MG63 (cell line): ENCODE data around the gene TMEM134. TPM values are rescaled to one million over a fixed set of nuclear protein-coding genes. Genes with fewer than 3 reads are reported as not detected.
A peak's percentile ranks its signal among the peaks of the same experiment; 100 is the strongest.

Source experiments
- DNase-seq: peaks from one replicate; pipeline ENCODE4 v3.0.0-alpha.2; 2020
- H3K27me3 ChIP-seq: fragments of 250-450 bp; sonication (Bioruptor Pico); 2 replicates; pipeline ENCODE4 v1.5.1; 2020; ENCODE audit warnings: mild to moderate bottlenecking, moderate library complexity
- H3K36me3 ChIP-seq: fragments of 250-450 bp; sonication (Bioruptor Pico); 2 replicates; pipeline ENCODE4 v1.5.1; 2020; ENCODE audit warnings: mild to moderate bottlenecking, moderate library complexity
- H3K4me3 ChIP-seq: fragments of 250-450 bp; sonication (Bioruptor Pico); 2 replicates; pipeline ENCODE4 v1.5.1; 2020; ENCODE audit warnings: mild to moderate bottlenecking, moderate library complexity
- H3K9me3 ChIP-seq: fragments of 250-450 bp; sonication (Bioruptor Pico); 2 replicates; pipeline ENCODE4 v1.5.1; 2020; ENCODE audit warnings: mild to moderate bottlenecking, moderate library complexity
- total RNA-seq: library from RNA; depleted of rRNA; stranded (reverse); fragments of >200 nt; shearing (Covaris generic); gene quantifications from 2 replicates; pipeline ENCODE4 v1.2.3, GENCODE V29; 2014; ENCODE audit warnings: low replicate concordance

Gene TMEM134
- total RNA-seq, 1 experiment from 2014 or later, result 44.2 TPM

DNA sequence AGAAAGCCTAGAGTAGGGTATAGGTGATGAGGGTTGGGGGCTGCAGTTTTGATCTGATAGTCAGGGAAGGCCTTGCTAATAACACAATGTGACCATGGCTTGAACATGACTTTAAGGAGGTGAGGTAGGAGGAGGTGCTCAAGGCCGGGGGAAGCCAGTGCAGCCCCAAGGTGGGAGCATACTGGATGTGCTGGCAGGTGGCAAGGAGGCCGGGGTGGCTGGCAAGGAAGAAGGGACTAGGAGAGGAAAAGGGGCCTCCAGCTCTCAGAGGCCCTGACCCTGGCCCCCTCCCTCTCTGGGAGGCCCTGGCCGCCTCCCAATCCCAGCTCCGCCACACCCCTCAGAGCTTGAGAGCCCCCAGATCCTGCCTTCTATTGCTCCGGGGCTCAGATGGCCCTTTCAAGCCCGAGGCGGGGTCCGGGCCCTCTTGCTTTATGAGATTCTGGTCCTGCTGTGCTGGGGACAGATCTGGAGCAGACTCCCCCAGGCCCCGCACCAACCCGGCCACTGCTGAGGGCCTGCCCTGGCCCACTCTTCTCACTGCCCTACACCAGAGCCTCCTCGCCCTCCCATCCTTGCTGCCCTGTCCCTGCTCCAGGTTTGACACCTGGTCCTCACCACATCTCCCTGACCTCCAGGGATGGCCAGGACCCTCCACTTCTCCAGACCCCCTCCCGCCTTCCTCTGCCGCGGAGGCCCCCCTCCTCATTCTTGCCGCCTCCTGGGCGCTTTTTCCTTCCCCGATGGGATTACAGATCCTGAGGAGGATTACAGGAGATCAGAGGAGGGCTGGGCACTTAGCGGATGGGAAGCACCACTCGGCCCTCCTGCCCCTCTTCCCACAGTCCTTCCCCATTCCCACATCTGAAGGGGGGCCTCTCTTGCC, 34.3 kb upstream of the TMEM134 start:
- no peaks in the 10 kb centered on the region for H3K9me3 ChIP-seq
- H3K36me3 ChIP-seq, result peaks cover 19% of the 10 kb centered on the region
- peak overlapping the region; percentile 75 for H3K4me3 ChIP-seq
- no peaks in the 10 kb centered on the region for H3K27me3 ChIP-seq
- no peak for DNase-seq

DNA sequence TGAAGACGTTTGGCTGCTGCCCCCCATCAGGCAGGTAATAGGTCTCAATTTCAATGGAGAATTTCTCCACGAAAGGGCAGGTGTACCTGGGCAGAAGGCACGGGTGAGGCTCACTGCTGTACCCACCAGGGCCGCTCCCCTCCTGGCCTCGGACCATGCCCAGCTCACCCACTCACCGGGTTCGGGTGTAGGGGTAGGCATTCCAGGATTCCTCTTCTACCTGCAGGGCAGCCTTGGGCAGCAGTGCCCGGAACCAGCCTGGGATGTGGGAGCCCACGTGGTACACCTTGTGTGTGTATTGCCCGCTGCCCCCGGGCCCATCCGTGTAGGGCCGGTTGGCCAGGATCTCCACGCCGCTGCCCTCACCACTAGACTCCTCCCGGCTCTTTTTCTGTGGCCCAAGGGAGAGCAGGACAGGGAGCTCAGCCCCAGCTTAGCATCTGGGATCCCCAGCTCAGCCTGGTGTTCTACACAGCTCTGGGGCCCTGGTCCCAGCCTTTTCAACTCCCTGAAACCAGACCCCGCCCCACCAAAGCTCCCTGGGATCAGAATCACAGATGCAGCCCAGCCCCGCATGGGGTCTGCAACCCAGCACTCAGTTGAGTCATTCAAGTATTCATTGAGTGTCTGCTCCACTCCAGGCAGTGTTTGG, 33.4 kb upstream of the TMEM134 start:
- Histone ChIP-seq H3K9me3 (no peaks in the 10 kb centered on the region), H3K4me3 (no peak overlapping the region), H3K36me3 (peaks cover 19% of the 10 kb centered on the region), H3K27me3 (no peaks in the 10 kb centered on the region)
- no peak for DNase-seq

DNA sequence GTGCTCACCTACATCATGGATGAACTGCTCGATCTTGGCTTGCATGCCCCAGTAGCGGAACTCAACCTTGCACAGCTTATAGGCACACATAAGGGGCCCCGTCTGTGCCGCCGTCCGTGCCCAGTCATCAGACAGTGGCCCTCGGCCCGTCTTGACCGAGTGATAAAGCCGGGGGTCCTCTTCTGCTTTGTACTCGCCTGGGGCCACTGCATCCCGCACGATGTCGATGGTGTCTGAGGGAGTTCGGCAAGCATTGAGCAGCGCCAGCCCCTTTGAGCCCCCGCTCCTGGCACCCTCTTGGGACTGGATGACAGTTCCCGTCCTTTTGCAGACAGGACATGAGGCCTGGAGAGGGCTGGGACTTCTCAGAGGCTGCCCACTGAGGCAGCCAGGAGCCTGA, 32.8 kb upstream of the TMEM134 start:
- DNase-seq, result no peak
- peaks cover 13% of the 10 kb centered on the region for H3K36me3 ChIP-seq

DNA sequence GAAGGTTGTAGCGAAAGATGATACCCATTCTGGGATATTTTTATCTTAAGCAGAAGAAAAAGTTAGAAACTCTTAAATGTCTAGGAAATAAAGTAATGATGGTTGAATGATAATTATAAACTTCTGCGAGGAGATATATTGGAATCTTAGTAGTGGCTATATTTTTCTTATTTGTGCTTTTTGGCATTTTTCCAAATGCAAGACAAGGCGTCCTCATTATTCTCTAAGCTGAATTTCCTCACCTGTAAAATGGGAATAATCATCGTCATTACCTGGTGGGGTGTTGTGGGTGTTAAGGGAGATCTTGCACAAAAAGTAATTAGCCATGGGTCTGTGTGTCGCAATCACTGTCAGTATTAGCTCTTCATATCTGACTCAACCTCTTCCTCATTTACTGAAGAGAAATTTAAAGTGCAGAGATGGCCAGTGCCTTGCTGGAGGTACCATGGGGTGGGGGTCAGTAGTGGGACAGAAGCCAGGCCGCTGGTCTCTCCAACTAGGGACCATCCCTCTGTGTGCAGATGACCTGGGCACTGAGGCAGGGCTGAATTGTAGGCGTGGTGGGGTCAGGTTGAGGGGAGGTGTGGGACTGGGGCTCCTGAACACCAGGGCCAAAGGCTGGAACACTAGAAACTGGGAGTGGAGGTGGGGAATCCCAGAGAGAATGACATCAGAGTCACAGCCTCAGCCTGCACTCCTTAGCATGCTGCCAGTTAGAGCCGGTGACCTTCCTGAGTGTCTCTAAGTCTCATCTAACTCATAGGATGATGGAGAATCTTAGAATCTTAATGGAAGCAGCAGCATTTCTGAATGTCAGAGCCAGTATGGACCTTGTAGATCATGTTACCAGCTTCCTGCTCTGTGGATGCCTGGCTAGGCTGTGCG, 32.0 kb upstream of the TMEM134 start:
- Histone ChIP-seq H3K27me3 (no peaks in the 10 kb centered on the region), H3K4me3 (no peak overlapping the region), H3K9me3 (no peaks in the 10 kb centered on the region), H3K36me3 (peaks cover 7% of the 10 kb centered on the region)
- no peak for DNase-seq

More for the DNA sequence above, 32.8 kb upstream of the TMEM134 start:
- no peaks in the 10 kb centered on the region for H3K9me3 ChIP-seq
- no peaks in the 10 kb centered on the region for H3K27me3 ChIP-seq
- H3K4me3 ChIP-seq, result no peak overlapping the region

DNA sequence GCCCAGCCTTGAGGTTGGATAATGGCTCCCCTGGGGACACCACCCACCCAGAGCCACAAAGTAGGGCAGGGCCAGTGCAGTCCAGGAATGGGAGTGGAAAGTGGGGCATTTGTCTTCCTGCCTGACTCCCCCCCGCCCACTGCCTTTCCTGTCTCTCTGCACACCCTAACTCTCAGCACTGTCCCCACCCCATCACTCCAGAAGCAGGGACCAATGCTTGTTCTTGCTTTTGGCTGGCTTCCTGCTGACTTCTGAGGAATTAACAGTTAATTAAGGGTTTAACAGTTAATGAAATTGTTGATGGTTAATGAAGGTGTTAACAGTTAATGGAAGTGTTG, 31.4 kb upstream of the TMEM134 start:
- DNase-seq, result no peak
- no peaks in the 10 kb centered on the region for H3K9me3 ChIP-seq
- no peaks in the 10 kb centered on the region for H3K27me3 ChIP-seq
- no peak overlapping the region for H3K4me3 ChIP-seq
- peaks cover 7% of the 10 kb centered on the region for H3K36me3 ChIP-seq

DNA sequence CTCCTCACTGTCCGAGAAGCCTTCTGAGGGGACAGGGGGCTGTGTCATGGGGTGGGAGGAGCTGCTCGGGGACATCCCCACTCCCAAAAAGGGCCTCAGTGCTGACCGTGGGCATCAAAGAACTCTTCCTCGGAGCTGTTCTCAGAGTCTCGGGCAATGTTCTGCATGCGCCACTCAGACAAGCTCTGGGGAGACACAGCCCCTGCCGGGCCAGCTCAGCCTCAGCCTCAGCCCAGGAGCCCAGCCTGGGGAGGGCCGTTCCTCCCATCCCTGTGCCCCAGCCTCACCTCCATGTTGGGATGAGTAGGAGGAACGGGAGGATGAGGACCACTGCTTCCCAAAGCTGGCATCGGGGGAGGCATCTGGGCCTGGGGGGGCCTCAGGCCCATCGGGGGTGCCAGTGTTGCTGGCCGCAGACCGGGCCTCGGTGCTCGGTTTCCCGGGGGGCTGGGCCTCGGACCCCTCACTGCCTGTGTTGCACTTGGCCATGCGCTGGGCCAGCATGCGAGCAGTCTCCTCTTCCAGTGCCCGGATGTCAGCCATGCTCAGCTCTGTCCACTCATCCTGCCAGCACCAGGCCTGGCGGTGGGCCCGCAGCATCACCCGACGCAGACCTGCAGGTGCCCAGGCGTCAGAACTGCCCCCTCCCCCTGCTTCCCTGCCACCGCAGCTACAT, 30.9 kb upstream of the TMEM134 start:
- H3K27me3 ChIP-seq, result no peaks in the 10 kb centered on the region
- H3K9me3 ChIP-seq, result no peaks in the 10 kb centered on the region
- DNase-seq, result no peak
- H3K4me3 ChIP-seq, result no peak overlapping the region
- H3K36me3 ChIP-seq, result peaks cover 7% of the 10 kb centered on the region

DNA sequence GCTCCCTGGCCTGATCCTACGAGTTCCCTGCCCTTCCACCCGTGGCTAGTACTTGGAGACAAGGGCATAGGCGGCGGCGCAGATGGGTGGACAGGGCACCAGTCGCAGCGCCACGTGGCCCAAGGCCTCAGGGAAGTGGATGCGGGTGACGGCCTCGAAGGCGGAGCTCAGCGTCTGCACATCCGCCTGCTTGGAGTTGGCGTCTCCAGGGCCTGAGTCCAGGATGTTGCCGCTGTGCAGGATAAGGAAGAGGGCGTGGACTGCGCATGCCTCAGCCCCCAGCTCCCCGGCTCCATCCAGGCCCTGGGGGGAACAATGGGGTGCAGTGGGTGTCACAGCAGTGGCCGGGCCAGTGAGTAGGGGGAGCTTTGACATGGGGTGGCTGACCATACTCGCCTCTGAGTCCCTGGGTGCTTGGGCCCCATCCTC, 29.5 kb upstream of the TMEM134 start:
- no peak overlapping the region for H3K4me3 ChIP-seq
- H3K9me3 ChIP-seq, result no peaks in the 10 kb centered on the region
- H3K27me3 ChIP-seq, result no peaks in the 10 kb centered on the region
- H3K36me3 ChIP-seq, result peaks cover 7% of the 10 kb centered on the region
- no peak for DNase-seq

DNA sequence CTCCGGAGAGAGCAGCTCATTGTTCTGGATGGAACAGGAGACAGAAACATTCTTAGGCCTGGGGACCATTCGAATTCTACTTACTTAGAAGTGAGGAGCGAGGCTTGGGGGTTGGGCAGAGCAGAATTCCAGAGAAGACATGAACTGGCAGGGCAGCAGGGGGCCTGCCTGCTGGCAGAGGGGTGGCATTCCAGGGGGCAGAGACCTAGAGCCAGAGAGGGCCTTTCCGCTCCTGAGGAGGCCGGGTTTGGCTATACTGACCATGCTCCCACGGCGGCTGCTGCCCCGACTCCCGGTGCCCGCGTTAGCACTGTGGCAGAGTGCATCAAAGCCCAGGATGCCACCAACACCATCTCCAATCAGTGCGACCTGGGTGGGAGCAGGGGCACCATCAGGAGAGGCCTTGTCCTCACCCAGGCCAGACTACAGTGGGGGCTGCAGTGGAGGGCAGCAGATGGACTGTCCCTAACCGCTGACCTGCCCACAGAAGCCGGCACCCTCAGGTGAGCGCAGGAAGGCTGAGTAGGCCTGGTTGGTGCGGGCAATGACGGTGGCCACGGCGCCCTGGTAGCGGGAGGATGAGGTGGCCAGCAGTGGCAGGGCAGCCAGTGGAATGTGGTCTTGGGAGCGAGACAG, 28.7 kb upstream of the TMEM134 start:
- peaks cover 7% of the 10 kb centered on the region for H3K36me3 ChIP-seq
- no peaks in the 10 kb centered on the region for H3K27me3 ChIP-seq
- no peak for DNase-seq
- no peaks in the 10 kb centered on the region for H3K9me3 ChIP-seq
- H3K4me3 ChIP-seq, result no peak overlapping the region

DNA sequence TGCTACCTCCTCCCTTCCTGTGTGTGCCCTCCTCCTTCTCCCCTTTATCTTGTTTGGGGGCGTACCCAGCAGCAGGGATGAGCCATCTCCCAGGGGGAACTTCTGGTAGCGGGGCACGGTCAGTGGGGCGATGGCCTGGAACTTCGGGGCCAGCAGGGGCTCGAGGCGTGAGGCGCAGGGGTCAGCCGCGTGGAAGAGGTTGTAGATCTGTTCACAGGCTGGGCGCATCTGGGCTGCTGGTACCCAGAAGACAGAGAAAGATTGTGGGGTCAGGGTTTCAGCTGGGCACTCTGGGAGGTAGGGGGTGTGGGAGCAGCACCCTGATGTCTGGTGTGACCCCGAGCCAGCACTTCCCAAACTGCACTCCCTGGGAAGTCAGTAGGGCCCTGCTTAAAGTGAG, 27.1 kb upstream of the TMEM134 start:
- Histone ChIP-seq H3K9me3 (no peaks in the 10 kb centered on the region), H3K4me3 (no peak overlapping the region), H3K36me3 (peaks cover 6% of the 10 kb centered on the region), H3K27me3 (no peaks in the 10 kb centered on the region)
- no peak for DNase-seq

DNA sequence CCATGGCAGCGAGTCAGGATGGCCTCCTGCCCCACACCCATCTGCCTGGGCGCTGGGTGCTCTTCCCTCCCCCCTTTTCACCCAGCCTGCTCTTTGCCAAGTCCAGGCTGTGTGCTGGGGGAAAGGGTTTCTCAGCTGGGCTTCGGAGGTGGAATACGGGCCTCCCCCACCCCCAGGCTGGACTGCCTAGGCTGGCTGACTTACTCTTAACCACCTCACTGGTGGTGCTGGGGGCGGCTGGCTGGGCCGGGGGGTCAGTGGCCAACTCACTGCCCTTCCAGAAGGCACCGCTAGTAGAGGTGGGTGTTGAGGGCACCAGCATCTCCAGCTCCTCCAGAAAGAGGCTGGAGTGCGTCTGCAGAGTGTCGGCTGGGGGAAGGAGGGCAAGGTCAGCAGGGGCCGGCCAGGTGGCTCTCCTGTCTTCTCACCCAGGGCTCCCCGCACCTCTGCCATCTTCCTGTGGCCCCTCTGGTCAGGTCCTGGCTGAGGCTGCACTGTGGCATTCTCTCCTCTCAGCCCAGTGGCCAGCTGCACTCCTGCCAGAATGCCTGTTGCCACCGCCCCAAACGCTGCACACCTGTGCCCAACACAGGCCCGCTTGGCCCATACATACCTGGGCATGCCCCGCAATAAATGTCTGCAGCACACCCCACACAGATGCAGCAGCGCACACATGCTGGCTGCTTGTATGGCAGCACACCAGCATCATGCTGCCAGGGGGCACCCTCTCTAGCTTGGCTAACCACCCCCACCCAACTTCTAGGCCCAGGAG, 26.4 kb upstream of the TMEM134 start:
- no peaks in the 10 kb centered on the region for H3K27me3 ChIP-seq
- H3K4me3 ChIP-seq, result no peak overlapping the region
- H3K36me3 ChIP-seq, result peaks cover 9% of the 10 kb centered on the region
- no peak for DNase-seq
- no peaks in the 10 kb centered on the region for H3K9me3 ChIP-seq

DNA sequence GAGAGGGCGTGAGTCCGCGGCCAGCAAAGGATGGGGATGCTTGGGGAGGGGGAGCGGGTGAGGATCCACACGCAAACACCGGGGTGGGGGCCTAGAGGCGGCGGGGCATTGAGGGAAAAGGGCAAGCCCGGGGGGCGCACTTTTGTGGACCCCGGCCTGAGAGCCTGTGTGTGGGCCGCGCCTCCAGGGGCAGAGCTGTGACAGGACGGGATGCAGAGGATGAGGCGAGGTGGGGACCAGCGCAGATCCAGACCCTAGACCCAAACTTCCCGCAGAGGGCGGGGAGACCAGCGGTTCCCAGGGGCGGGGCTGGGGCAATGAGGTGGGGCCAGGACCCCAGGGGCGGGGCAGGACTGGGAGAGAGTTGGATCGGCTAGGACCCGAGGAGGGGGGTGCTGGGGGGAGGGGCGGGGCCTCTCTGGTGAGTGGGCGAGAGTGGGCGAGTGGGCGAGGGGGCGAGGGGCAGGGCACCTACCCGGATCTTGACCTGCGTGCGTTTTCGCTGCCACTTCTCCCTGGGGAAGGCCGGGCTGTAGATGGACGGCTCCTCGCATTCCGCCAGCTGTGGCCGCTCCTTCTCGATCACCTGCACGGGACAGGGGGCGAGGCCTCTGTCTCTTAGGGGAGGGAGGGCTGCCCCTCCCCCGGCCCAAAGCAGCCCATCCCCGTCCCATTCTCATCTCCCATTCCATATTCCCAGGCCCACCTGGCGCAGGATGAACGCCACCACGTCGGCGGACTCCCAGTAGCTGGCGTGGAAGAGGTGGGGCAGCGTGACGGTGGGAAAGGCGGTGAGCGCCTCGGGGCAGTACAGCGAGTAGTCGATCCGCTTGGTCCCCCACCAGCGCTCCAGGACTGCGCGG, 25.6 kb upstream of the TMEM134 start:
- H3K27me3 ChIP-seq, result no peaks in the 10 kb centered on the region
- no peak for DNase-seq
- no peaks in the 10 kb centered on the region for H3K9me3 ChIP-seq
- peaks cover 9% of the 10 kb centered on the region for H3K36me3 ChIP-seq
- no peak overlapping the region for H3K4me3 ChIP-seq

DNA sequence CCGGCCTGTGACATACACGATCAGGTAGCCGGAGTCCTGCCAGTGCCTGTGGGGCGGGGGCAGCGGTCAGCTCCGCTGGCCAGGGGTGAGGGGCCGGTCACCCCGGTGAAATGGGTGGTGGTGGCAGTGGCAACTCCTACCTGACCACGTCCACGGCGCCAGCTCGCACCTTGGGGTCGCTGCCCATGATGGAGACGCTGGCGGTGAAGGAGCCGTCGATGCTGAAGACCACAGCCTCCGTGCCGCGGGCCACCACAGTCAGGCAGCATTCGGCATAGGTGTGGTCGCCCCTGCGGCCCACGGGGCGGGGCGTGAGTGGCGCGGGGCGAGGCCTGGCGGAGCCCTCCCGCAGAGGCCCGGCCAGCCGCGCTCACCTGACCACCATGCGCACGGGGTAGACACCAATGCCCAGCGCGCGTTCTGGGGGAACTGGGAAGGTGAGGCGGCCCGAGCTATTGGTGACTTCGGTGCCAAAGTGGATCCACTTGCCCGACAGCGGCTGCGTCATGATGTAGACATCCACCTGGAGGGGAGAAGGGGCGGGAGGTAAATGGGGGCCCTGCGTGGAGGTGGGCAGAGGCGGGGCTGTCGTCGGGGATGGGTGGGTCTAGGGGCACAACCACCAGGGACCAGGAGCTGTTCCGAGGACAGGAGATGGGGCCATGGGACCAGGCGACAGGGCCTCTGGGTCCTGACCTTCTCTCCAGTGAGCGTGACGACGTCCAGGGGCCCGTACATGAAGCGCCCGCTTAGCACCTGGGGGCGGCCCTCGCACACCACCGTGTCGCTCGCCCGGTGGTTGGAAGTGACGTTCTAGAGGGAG, 24.7 kb upstream of the TMEM134 start:
- Histone ChIP-seq H3K36me3 (peaks cover 9% of the 10 kb centered on the region), H3K9me3 (no peaks in the 10 kb centered on the region), H3K27me3 (no peaks in the 10 kb centered on the region), H3K4me3 (no peak overlapping the region)
- DNase-seq, result no peak

DNA sequence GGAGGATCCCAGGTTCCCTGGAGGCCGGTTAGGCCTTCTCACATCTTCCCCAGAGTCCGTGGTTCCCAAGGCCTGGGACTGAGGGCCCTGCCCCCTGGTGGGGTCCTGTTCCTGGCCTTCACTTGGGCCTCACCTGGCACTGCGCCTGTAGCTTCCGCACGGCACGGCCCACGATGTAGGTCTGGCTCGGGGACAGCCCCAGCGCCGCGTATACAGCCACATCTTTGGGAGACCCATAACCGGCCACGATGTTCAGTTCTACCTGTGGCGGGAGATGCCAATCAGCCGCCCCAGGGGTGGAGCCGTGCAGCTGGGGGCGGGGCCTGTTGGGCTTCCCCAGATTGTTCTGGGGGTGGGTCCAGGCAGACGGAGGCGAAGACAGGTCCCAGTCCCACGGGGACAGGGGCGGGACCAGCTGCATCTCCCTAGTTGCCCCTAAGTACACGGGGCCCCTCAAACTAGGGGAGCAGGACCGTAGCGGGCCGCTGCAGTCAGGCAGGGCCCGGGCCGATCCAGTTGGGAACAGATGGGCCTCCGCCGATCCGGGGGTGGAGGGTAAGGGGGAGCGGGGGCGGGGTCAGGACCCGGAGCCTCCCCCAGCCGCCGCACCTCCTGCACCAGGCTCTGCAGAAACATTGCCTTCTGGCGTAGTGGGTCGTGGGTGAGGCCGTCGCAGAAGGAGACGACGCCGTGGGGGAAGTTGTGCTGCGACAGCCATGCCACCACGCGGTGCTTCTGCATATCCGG, 23.9 kb upstream of the TMEM134 start:
- Histone ChIP-seq H3K36me3 (peaks cover 9% of the 10 kb centered on the region), H3K9me3 (no peaks in the 10 kb centered on the region), H3K4me3 (no peak overlapping the region), H3K27me3 (no peaks in the 10 kb centered on the region)
- DNase-seq, result no peak
